Right cardiac atrium (tissue), 5 donors: Measurements from ENCODE around the gene PCDH1. TPM values are rescaled to one million over a fixed set of nuclear protein-coding genes. Genes with fewer than 3 reads are reported as not detected.
A peak's percentile ranks its signal among the peaks of the same experiment; 100 is the strongest.

Source experiments
- ATAC-seq, 2 donors: fragments of 200-7000 bp; cut with Tn5 transposase; one replicate each; pipeline versions ENCODE4 v1.8.0 to v1.9.1; 2020; ENCODE audit warnings: moderate library complexity in 2 of 2, mild to moderate bottlenecking in 1 of 2
- DNase-seq, 3 donors: peaks; one replicate each; pipeline ENCODE4 v3.0.0-alpha.2; 2020
- H3K27ac ChIP-seq: one replicate; pipeline ENCODE4 v1.5.1; 2013; ENCODE audit warnings: mild to moderate bottlenecking, low read length, control low read depth, moderate library complexity
- H3K27me3 ChIP-seq: one replicate; pipeline ENCODE4 v1.6.1; 2013; ENCODE audit not compliant: control insufficient read depth, insufficient read depth
- H3K4me1 ChIP-seq: one replicate; pipeline ENCODE4 v1.6.1; 2013; ENCODE audit warnings: low read length; ENCODE audit not compliant: control insufficient read depth, insufficient read depth
- H3K4me3 ChIP-seq: one replicate; pipeline ENCODE4 v1.5.1; 2013; ENCODE audit warnings: low read length, control low read depth
- H3K9me3 ChIP-seq: one replicate; pipeline ENCODE4 v1.6.1; 2013; ENCODE audit warnings: low read length; ENCODE audit not compliant: control insufficient read depth
- WGBS: extraction: QIAGEN DNeasy Blood & Tissue Kit; methylation state at CpG from one replicate; pipeline ENCODE4 v1.1.7; 2013; 5-methylcytosine and 5-hydroxymethylcytosine counted together
- intact Hi-C, 4 donors: fragments of 100-400 bp; cut with DNase I; formaldehyde crosslinking; loops; one replicate each; pipeline versions ENCODE4 v1.11.0 to v1.14.0; 2022 to 2023
- polyA plus RNA-seq: library from polyadenylated mRNA; stranded (reverse); fragments of 200-250 nt; gene quantifications from one replicate; pipeline ENCODE4 v1.2.3, GENCODE V29; 2013
- total RNA-seq, 4 donors: library from RNA; stranded (reverse); fragmentation: NEBNext Ultra II Directional; extraction: Animal tissue kit (Norgen Biotek cat#: 25700); gene quantifications; one replicate each; pipeline ENCODE4 v1.2.1, GENCODE V29; 2021
- donor health status: healthy with polysubstance abuse.
- donor health status: DM: no; HTN: yes; CAD: no.
- donor health status: DM: no; HTN: no; CAD: no.
- donor health status: DM: no; HTN: yes; CAD: no; lungs with severe emphysema.
- donor health status: DM: yes; HTN: yes; CAD: no.

The PCDH1 gene
- total and polyA plus RNA-seq, 5 donors: 7.2 to 21.3 (median 9.8) TPM

DNA sequence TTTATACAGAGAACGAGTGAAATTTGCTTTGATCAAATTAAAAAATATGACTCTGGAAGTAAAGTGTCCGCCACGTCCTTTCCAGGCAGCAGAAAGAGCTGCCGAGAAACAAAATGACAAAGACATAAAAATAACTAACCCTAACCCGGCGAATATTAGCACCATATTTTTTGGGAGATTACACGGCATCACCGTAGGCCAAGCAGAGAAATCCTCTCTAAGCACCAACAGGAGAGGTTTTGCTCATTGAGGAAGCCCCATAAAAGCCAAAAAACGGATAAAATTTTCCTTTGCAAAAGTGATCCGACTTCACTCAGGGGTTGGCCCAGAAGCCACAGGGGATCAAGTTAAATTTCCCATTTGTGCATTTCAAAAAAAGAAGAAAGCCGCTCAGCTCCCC is 70.9 kb downstream of the PCDH1 start:
- no peak for DNase-seq
- whole genome bisulfite sequencing: 76% methylated on average over 11 of the region's 11 CpGs
- no peak for ATAC-seq
- Histone ChIP-seq H3K27me3 (no peaks in the 10 kb centered on the region), H3K9me3 (no peaks in the 10 kb centered on the region), H3K27ac (no peak overlapping the region), H3K4me3 (no peak overlapping the region), H3K4me1 (peaks cover 4% of the 10 kb centered on the region)
- intact Hi-C loops: loop anchor here in 1 of 4 donors (10.0 kb wide), 1 partner anchor 67 kb away; the partner anchor contains the start of gene PCDH1

DNA sequence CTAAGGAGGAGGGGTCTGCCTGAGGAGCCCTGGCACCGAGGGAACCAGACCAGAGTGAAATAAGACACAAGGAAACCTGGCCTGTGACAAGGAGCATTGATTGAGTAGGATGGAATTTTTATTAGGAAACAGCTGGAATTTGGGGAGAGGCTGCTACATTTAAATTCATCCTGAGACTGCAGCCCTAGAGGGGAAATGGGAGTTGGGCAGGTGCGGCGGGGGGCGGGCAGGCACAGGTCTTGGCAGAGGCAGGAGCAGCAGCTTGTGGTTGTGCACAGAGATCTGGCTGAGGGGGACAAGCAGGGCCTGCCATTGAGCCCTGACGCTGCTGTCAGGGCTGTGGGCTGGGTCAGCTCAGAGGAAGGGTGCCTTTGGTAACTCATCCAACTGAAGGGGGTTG is 71.6 kb downstream of the PCDH1 start:
- no peaks in the 10 kb centered on the region for H3K27me3 ChIP-seq
- intact Hi-C loops: loop anchor here in 1 of 4 donors (10.0 kb wide), 1 partner anchor 68 kb away; the partner anchor contains the start of gene PCDH1
- no peak for DNase-seq
- WGBS: 44% methylated on average over 5 of the region's 5 CpGs
- H3K9me3 ChIP-seq: no peaks in the 10 kb centered on the region
- H3K27ac ChIP-seq: peak overlapping the region; percentile 83
- no peak for ATAC-seq
- no peak overlapping the region for H3K4me3 ChIP-seq
- H3K4me1 ChIP-seq: peaks cover 1% of the 10 kb centered on the region

DNA sequence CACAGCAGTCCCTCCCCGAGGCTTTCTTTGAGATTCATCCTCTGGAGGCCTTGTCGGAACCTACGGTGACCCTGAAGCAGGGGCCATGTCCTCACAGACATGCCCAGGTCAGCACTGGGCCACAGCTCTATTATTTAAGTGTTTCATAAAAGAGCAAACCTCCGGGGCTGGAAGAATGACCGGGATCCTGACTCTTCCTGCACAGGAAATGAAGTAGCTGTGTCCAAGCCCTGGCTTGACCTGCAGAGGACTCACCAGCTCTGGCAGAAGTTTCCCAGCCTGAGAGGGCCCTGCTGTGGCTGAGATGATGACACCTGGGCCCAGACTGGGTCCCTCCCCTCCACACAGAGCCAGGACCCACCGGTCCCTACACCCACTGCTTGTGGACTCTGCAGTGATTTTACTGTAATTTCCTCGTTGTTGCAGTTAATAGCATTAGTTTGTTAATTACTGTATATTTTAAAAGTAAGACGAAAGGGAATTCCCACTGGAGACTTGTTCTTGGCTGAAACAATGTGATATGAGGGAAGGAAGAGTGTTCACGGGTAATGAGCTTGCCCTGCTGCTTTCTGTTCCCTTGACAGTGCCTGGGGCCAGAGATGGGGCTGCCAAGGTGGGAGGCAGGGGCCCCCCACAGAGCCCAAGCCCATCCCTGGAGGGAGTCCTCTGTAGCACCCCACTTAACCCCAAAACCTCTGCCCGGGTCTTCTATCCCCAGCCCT is 72.2 kb downstream of the PCDH1 start:
- 35% methylated on average over 10 of the region's 10 CpGs for WGBS
- peak; percentile 56 to 73 (median 64) for DNase-seq
- peak overlapping the region; percentile 83 for H3K27ac ChIP-seq
- H3K27me3 ChIP-seq: no peaks in the 10 kb centered on the region
- H3K4me3 ChIP-seq: no peak overlapping the region
- H3K9me3 ChIP-seq: no peaks in the 10 kb centered on the region
- intact Hi-C loops: loop anchor here in 1 of 4 donors (10.0 kb wide), 1 partner anchor 69 kb away; the partner anchor contains the start of gene PCDH1
- peaks cover 1% of the 10 kb centered on the region for H3K4me1 ChIP-seq
- ATAC-seq: peak; percentile 84 to 94

DNA sequence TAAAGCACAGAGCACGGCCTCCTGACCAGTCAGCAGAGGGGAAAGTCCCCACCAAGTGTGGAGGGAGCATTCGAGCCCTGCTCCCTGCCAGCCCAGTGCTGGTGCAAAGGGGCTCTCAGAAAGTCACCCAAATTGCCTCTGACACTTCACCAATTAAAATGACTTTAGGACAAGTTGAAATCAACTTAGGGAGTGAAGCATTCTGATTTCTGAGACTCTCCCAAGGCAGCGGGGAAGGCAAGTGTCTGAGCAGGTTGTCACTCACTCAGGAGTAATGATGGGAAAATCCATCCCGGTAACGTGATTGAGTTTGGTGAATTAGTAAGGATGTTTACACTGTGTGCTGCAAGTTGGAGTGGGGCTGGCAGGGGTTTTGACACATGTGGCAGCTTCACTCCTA is 73.7 kb downstream of the PCDH1 start:
- Histone ChIP-seq H3K4me3 (no peak overlapping the region), H3K9me3 (no peaks in the 10 kb centered on the region), H3K27me3 (no peaks in the 10 kb centered on the region), H3K4me1 (peaks cover 1% of the 10 kb centered on the region), H3K27ac (no peak overlapping the region)
- no peak for DNase-seq
- intact Hi-C loops: loop anchor here in 1 of 4 donors (10.0 kb wide), 1 partner anchor 70 kb away; the partner anchor contains the start of gene PCDH1
- WGBS: 36% methylated on average over 5 of the region's 5 CpGs
- no peak for ATAC-seq

Other genes with a start within 250 kb of the PCDH1 start
- 10 to 100 TPM; 25.4 to 35.0 (median 28.0) TPM for gene HDAC3, start 241.6 kb downstream of the PCDH1 start, total RNA-seq
- 28.8 TPM for gene HDAC3, start 241.6 kb downstream of the PCDH1 start, polyA plus RNA-seq
- gene RELL2, start 241.4 kb downstream of the PCDH1 start, total RNA-seq: 1 to 10 TPM; 1.2 to 2.0 (median 1.3) TPM
- 1.5 TPM for gene RELL2, start 241.4 kb downstream of the PCDH1 start, polyA plus RNA-seq
- 1 to 10 TPM; 3.8 to 6.7 (median 5.1) TPM for gene FCHSD1, start 227.0 kb downstream of the PCDH1 start, total RNA-seq
- 4.3 TPM for gene FCHSD1, start 227.0 kb downstream of the PCDH1 start, polyA plus RNA-seq
- 10 to 100 TPM; 13.6 to 18.8 (median 17.4) TPM for gene ARAP3, start 196.2 kb downstream of the PCDH1 start, total RNA-seq
- gene ARAP3, start 196.2 kb downstream of the PCDH1 start, polyA plus RNA-seq: 12.4 TPM
- gene DELE1, start 45.5 kb upstream of the PCDH1 start, total RNA-seq: 100 to 1,000 TPM in 2 of 4 donors, 10 to 100 TPM in 2; 82.6 to 109 (median 99.2) TPM
- gene DELE1, start 45.5 kb upstream of the PCDH1 start, polyA plus RNA-seq: 62.0 TPM
- gene PCDH12, start 79.8 kb upstream of the PCDH1 start, total RNA-seq: 1 to 10 TPM; 4.1 to 7.9 (median 6.7) TPM
- 3.0 TPM for gene PCDH12, start 79.8 kb upstream of the PCDH1 start, polyA plus RNA-seq
- 100 to 1,000 TPM in 2 of 4 donors, 10 to 100 TPM in 2; 90.7 to 105 (median 97.7) TPM for gene RNF14, start 90.7 kb upstream of the PCDH1 start, total RNA-seq
- 36.3 TPM for gene RNF14, start 90.7 kb upstream of the PCDH1 start, polyA plus RNA-seq
- 10 to 100 TPM; 16.9 to 22.5 (median 19.2) TPM for gene GNPDA1, start 134.6 kb upstream of the PCDH1 start, total RNA-seq
- 12.1 TPM for gene GNPDA1, start 134.6 kb upstream of the PCDH1 start, polyA plus RNA-seq
- 10 to 100 TPM; 67.9 to 74.5 (median 68.3) TPM for gene NDFIP1, start 230.4 kb upstream of the PCDH1 start, total RNA-seq
- gene NDFIP1, start 230.4 kb upstream of the PCDH1 start, polyA plus RNA-seq: 51.6 TPM